Measurements from ENCODE around the gene SIM2.

Gene SIM2

GRCh38 chr21:36700971-36701755, 2.2 kb downstream of the SIM2 start:
- no peak for DNase-seq

GRCh38 chr21:36701756-36702621, 3.1 kb downstream of the SIM2 start:
- no peak for DNase-seq

GRCh38 chr21:36702622-36702968, 3.7 kb downstream of the SIM2 start:
- DNase-seq: no peak

GRCh38 chr21:36703123-36703522, 4.2 kb downstream of the SIM2 start:
- no peak for DNase-seq

- no peak for DNase-seq
Observed at GRCh38 chr21:36703626-36704280, 4.8 kb downstream of the SIM2 start.

GRCh38 chr21:36704281-36704957, 5.5 kb downstream of the SIM2 start:
- no peak for DNase-seq

GRCh38 chr21:36704958-36705678, 6.2 kb downstream of the SIM2 start:
- DNase-seq: no peak

- DNase-seq: no peak
Observed at GRCh38 chr21:36705679-36706481, 7.0 kb downstream of the SIM2 start.

GRCh38 chr21:36706482-36706852, 7.6 kb downstream of the SIM2 start:
- no peak for DNase-seq

GRCh38 chr21:36706951-36707762, 8.2 kb downstream of the SIM2 start:
- DNase-seq: no peak

GRCh38 chr21:36707763-36708285, 8.9 kb downstream of the SIM2 start:
- no peak for DNase-seq

GRCh38 chr21:36708286-36709029, 9.5 kb downstream of the SIM2 start:
- no peak for DNase-seq

GRCh38 chr21:36709030-36709867, 10.3 kb downstream of the SIM2 start:
- DNase-seq: no peak

GRCh38 chr21:36709868-36710728, 11.2 kb downstream of the SIM2 start:
- no peak for DNase-seq

GRCh38 chr21:36710729-36711048, 11.8 kb downstream of the SIM2 start:
- no peak for DNase-seq

GRCh38 chr21:36713746-36714145, 14.8 kb downstream of the SIM2 start:
- no peak for DNase-seq

- no peak for DNase-seq
Observed at GRCh38 chr21:36716387-36716786, 17.5 kb downstream of the SIM2 start.

GRCh38 chr21:36716836-36717235, 17.9 kb downstream of the SIM2 start:
- DNase-seq: no peak

Measured in midbrain (tissue), 1 donor.